Neural crest cell (in vitro differentiated cells): Measurements from ENCODE around the gene RBM22. TPM values are rescaled to one million over a fixed set of nuclear protein-coding genes. Genes with fewer than 3 reads are reported as not detected.

Source experiments
- DNase-seq: peaks from one replicate; pipeline ENCODE4 v3.0.0; 2021; ENCODE audit warnings: low read depth, mixed read lengths, low spot score
- H3K27ac Mint-ChIP-seq: one replicate; pipeline ENCODE4 v1.8.0; 2021; ENCODE audit warnings: mild to moderate bottlenecking, mixed read lengths; ENCODE audit not compliant: unreplicated experiment
- H3K27me3 Mint-ChIP-seq: 2 replicates; pipeline ENCODE4 v1.8.0; 2021; ENCODE audit warnings: low read depth, mild to moderate bottlenecking, mixed read lengths
- H3K36me3 Mint-ChIP-seq: 2 replicates; pipeline ENCODE4 v1.8.0; 2021; ENCODE audit warnings: low read depth, mild to moderate bottlenecking, mixed read lengths
- H3K4me1 Mint-ChIP-seq: 2 replicates; pipeline ENCODE4 v1.8.0; 2021; ENCODE audit warnings: mixed read lengths
- H3K4me3 Mint-ChIP-seq: one replicate; pipeline ENCODE4 v1.8.0; 2021; ENCODE audit warnings: mild to moderate bottlenecking, mixed read lengths
- H3K9me3 Mint-ChIP-seq: 2 replicates; pipeline ENCODE4 v1.8.0; 2021; ENCODE audit warnings: mixed read lengths
- total RNA-seq: library from RNA; stranded (reverse); gene quantifications from 2 replicates; pipeline ENCODE4 v1.2.1, GENCODE V29; 2021
- TF ChIP-seq, protein P1 (sequence below): fragments of 200-600 bp; sonication (generic); conservative IDR thresholded peaks from 2 replicates; pipeline ENCODE4 v1.5.0; 2021; ENCODE audit warnings: antibody characterized with exemption, mild to moderate bottlenecking

Gene RBM22
- total RNA-seq, 1 donor from 2014 or later, result 64.6 TPM

DNA sequence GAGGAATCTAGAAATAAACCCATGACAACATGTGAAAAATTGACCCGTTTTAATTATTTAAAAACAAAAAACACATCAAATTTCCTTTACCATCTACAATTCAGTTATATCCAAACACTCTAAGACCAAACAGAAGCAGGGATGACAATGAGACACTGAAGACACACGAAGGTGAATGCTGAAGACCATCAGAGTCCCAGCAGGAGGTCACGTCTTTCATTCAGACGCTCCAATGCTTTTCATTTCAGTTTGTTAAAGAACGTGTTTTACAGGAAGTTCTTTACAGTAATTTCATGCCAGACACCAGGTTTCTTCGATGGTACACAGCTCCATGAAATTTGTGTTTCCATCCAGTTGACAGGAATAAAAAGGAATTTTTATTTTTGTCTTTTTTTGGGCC, 10.1 kb downstream of the RBM22 start:
- H3K27ac Mint-ChIP-seq, result no peak overlapping the region
- no peaks in the 10 kb centered on the region for H3K9me3 Mint-ChIP-seq
- no peaks in the 10 kb centered on the region for H3K4me1 Mint-ChIP-seq
- peaks cover 6% of the 10 kb centered on the region for H3K36me3 Mint-ChIP-seq
- H3K27me3 Mint-ChIP-seq, result no peaks in the 10 kb centered on the region
- TF ChIP-seq, protein P1, sequence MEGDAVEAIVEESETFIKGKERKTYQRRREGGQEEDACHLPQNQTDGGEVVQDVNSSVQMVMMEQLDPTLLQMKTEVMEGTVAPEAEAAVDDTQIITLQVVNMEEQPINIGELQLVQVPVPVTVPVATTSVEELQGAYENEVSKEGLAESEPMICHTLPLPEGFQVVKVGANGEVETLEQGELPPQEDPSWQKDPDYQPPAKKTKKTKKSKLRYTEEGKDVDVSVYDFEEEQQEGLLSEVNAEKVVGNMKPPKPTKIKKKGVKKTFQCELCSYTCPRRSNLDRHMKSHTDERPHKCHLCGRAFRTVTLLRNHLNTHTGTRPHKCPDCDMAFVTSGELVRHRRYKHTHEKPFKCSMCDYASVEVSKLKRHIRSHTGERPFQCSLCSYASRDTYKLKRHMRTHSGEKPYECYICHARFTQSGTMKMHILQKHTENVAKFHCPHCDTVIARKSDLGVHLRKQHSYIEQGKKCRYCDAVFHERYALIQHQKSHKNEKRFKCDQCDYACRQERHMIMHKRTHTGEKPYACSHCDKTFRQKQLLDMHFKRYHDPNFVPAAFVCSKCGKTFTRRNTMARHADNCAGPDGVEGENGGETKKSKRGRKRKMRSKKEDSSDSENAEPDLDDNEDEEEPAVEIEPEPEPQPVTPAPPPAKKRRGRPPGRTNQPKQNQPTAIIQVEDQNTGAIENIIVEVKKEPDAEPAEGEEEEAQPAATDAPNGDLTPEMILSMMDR, result no peak
- no peak overlapping the region for H3K4me3 Mint-ChIP-seq
- DNase-seq, result no peak

DNA sequence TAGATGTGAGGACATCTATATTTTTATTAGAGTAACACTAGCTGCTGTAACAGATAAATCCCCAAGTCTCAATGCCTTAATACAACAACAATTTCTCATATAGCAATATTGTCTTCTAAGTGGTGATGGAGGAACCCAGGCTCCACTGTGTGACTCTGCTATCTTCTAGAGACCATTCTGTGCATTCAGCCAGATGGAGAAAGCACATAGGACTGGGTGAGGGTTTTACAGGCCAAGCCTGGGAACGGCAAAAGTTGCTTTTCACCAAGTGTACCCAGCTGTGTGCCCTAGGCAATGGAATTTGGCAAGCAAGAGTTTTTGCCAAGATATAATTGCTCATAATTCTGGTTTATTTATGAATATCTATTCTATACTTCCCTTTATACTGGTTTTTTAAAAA, 11.7 kb downstream of the RBM22 start:
- H3K27me3 Mint-ChIP-seq, result no peaks in the 10 kb centered on the region
- TF ChIP-seq, protein P1, result no peak
- H3K36me3 Mint-ChIP-seq, result peaks cover 6% of the 10 kb centered on the region
- H3K9me3 Mint-ChIP-seq, result no peaks in the 10 kb centered on the region
- no peak overlapping the region for H3K4me3 Mint-ChIP-seq
- no peak overlapping the region for H3K27ac Mint-ChIP-seq
- DNase-seq, result no peak
- H3K4me1 Mint-ChIP-seq, result no peaks in the 10 kb centered on the region

DNA sequence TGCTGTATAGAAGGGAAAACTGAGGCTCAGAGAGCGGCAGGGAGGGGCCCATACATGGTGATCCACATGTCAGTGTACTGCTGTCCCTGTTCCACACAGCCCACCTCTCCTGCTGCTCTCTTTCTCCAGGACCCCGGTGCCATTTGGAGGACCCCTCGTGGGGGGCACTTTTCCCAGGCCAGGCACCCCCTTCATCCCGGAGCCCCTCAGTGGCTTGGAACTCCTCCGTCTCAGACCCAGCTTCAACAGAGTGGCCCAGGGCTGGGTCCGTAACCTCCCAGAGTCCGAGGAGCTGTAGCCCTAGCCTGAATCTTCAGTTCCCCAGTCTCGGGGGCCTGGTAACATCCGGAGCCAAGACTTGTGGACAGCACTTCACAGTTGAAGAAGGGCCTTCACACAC, 24.3 kb downstream of the RBM22 start:
- H3K9me3 Mint-ChIP-seq, result no peaks in the 10 kb centered on the region
- no peaks in the 10 kb centered on the region for H3K4me1 Mint-ChIP-seq
- H3K27me3 Mint-ChIP-seq, result peaks cover 28% of the 10 kb centered on the region
- H3K27ac Mint-ChIP-seq, result no peak overlapping the region
- no peaks in the 10 kb centered on the region for H3K36me3 Mint-ChIP-seq
- no peak overlapping the region for H3K4me3 Mint-ChIP-seq
- DNase-seq, result no peak
- TF ChIP-seq, protein P1, result no peak

DNA sequence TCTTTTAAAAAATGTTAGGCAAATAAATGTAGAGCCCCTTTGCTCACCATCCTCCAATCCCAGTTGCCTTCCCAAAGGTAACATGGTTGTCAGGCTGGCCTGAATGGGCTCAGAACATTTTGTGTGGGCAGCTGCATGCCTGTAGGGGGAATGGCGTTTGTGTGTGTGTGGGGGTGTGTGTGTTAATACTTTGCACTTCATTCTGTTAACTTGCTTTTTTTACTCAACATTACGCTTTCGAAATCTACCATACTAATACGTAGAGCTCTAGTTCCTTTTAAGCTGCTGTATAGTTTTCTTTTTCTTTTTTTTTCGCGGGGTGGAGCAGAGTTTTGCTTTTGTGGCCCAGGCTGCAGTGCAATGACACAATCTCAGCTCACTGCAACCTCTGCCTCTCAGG, 25.8 kb downstream of the RBM22 start:
- Mint-ChIP-seq H3K27me3 (peaks cover 42% of the 10 kb centered on the region), H3K36me3 (no peaks in the 10 kb centered on the region), H3K4me3 (peak overlapping the region; percentile 18), H3K9me3 (no peaks in the 10 kb centered on the region), H3K4me1 (no peaks in the 10 kb centered on the region), H3K27ac (no peak overlapping the region)
- no peak for DNase-seq
- TF ChIP-seq, protein P1, result no peak

DNA sequence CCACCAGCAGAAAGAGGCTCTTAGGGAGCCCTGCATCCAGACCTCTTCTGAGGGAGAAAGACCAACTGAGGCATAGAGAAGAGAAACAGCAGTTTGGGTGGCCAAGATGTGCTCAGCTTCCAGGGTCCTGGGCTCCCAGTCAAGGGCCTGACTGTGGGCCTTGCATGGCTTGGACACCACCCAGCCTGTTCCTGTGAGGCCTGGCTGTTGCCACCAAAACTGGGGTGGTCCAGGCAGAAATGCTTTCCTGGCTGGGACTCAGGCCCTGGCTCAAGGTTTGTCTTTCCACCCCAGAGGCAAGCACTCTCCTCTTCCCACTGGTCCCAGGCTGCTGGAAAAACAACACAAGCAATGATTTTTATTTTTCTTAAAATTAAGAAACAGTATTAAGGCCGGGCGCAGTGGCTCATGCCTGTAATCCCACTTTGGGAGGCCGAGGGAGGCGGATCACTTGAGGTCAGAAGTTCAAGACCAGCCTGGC, 26.5 kb downstream of the RBM22 start:
- Mint-ChIP-seq H3K9me3 (no peaks in the 10 kb centered on the region), H3K27me3 (peaks cover 47% of the 10 kb centered on the region), H3K4me1 (no peaks in the 10 kb centered on the region), H3K27ac (no peak overlapping the region), H3K4me3 (no peak overlapping the region), H3K36me3 (no peaks in the 10 kb centered on the region)
- DNase-seq, result no peak
- TF ChIP-seq, protein P1, result no peak

DNA sequence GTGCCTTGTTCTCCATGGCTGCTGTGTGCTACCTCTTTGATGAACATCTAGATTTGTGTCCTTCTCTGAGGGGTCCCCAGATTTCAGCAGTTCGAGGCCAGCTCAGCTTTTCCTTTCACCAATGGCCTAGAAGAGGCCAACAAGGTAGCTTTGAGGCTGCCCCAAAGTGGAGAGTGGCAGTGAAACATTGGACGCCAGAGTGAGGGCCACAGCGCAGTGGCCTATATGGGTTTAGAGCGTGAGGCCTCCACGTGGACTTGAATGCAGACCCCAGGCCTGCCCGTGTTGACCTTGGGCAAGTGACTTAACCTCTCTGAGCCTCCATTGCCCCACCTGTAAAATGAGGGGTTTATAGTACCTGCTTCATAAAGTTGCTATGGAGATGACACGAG, 28.0 kb downstream of the RBM22 start:
- no peak overlapping the region for H3K27ac Mint-ChIP-seq
- no peaks in the 10 kb centered on the region for H3K4me1 Mint-ChIP-seq

More for the DNA sequence above, 28.0 kb downstream of the RBM22 start:
- H3K9me3 Mint-ChIP-seq, result no peaks in the 10 kb centered on the region
- DNase-seq, result no peak
- H3K27me3 Mint-ChIP-seq, result peaks cover 49% of the 10 kb centered on the region
- H3K4me3 Mint-ChIP-seq, result peak overlapping the region; percentile 84
- H3K36me3 Mint-ChIP-seq, result no peaks in the 10 kb centered on the region
- TF ChIP-seq, protein P1, result no peak
